Activated CD8-positive, alpha-beta memory T cell treated with anti-CD3 and anti-CD28 coated beads, Interleukin-2, amount 50 U/mL, for 24 hours (primary cell): Measurements from ENCODE around the gene NECTIN1.

Experiments
- DNase-seq: peaks from one replicate; pipeline ENCODE4 v3.0.0-alpha.2; 2020; ENCODE audit errors: extremely low read depth

NECTIN1 gene

GRCh38 chr11:119692540-119692820, 36.5 kb downstream of the NECTIN1 start:
- no peak for DNase-seq

GRCh38 chr11:119691701-119692539, 37.1 kb downstream of the NECTIN1 start:
- no peak for DNase-seq

GRCh38 chr11:119691020-119691666, 37.9 kb downstream of the NECTIN1 start:
- DNase-seq, result no peak

GRCh38 chr11:119689302-119689701, 39.7 kb downstream of the NECTIN1 start:
- DNase-seq, result no peak

GRCh38 chr11:119688356-119688755, 40.6 kb downstream of the NECTIN1 start:
- no peak for DNase-seq

- DNase-seq, result no peak
Measured at GRCh38 chr11:119687373-119688046, 41.5 kb downstream of the NECTIN1 start.

- DNase-seq, result no peak
Measured at GRCh38 chr11:119686177-119686882, 42.7 kb downstream of the NECTIN1 start.

- DNase-seq, result no peak
Measured at GRCh38 chr11:119685111-119685746, 43.8 kb downstream of the NECTIN1 start.

- DNase-seq, result no peak
Measured at GRCh38 chr11:119684361-119685110, 44.5 kb downstream of the NECTIN1 start.

GRCh38 chr11:119683783-119684182, 45.2 kb downstream of the NECTIN1 start:
- no peak for DNase-seq

GRCh38 chr11:119681361-119681910, 47.6 kb downstream of the NECTIN1 start:
- no peak for DNase-seq

- no peak for DNase-seq
Measured at GRCh38 chr11:119680541-119681360, 48.2 kb downstream of the NECTIN1 start.

GRCh38 chr11:119679346-119679745, 49.7 kb downstream of the NECTIN1 start:
- no peak for DNase-seq

- no peak for DNase-seq
Measured at GRCh38 chr11:119678351-119678750, 50.6 kb downstream of the NECTIN1 start.

GRCh38 chr11:119677840-119678239, 51.2 kb downstream of the NECTIN1 start:
- DNase-seq, result no peak

GRCh38 chr11:119676461-119677020, 52.5 kb downstream of the NECTIN1 start:
- no peak for DNase-seq

- no peak for DNase-seq
Measured at GRCh38 chr11:119673759-119674336, 55.2 kb downstream of the NECTIN1 start.

GRCh38 chr11:119673052-119673758, 55.8 kb downstream of the NECTIN1 start:
- no peak for DNase-seq

- no peak for DNase-seq
Measured at GRCh38 chr11:119672597-119672996, 56.4 kb downstream of the NECTIN1 start.
